Astrocyte (in vitro differentiated cells and primary cell): ENCODE data around the gene NEK6. TPM values are rescaled to one million over a fixed set of nuclear protein-coding genes. Genes with fewer than 3 reads are reported as not detected.

ENCODE experiments used
- DNase-seq: peaks from one replicate; pipeline ENCODE4 v3.0.0-alpha.2; 2010; ENCODE audit warnings: low read depth
- FAIRE-seq: peaks from 2 replicates; lab custom pipeline; 2011; peaks lifted over from hg19 to GRCh38; lab: Jason Lieb, UNC
- H2AFZ ChIP-seq: 2 replicates; pipeline ENCODE4 v1.6.0; 2012; ENCODE audit warnings: low read depth, low read length, inconsistent platforms
- H3K27ac ChIP-seq: 2 replicates; pipeline ENCODE4 v1.5.1; 2011; ENCODE audit warnings: low read depth, low read length, inconsistent platforms
- H3K27me3 ChIP-seq: 2 replicates; pipeline ENCODE4 v1.6.0; 2011; ENCODE audit warnings: low read length, inconsistent platforms; ENCODE audit not compliant: insufficient read depth
- H3K36me3 ChIP-seq: 2 replicates; pipeline ENCODE4 v1.5.1; 2011; ENCODE audit warnings: low read length, inconsistent platforms; ENCODE audit not compliant: insufficient read depth
- H3K4me1 ChIP-seq: 2 replicates; pipeline ENCODE4 v1.5.1; 2011; ENCODE audit warnings: low read length, inconsistent platforms; ENCODE audit not compliant: insufficient read depth
- H3K4me2 ChIP-seq: 2 replicates; pipeline ENCODE4 v1.6.0; 2012; ENCODE audit warnings: low read length, inconsistent platforms
- H3K4me3 ChIP-seq: 2 replicates; pipeline ENCODE4 v1.5.1; 2011; ENCODE audit warnings: low read depth, mild to moderate bottlenecking, low read length, inconsistent platforms; ENCODE audit not compliant: insufficient read depth
- H3K79me2 ChIP-seq: 2 replicates; pipeline ENCODE4 v1.6.0; 2012; ENCODE audit warnings: mild to moderate bottlenecking, low read length, inconsistent platforms; ENCODE audit not compliant: insufficient read depth
- H3K9ac ChIP-seq: 2 replicates; pipeline ENCODE4 v1.6.0; 2012; ENCODE audit warnings: mild to moderate bottlenecking, low read length, inconsistent platforms
- H3K9me3 ChIP-seq: 2 replicates; pipeline ENCODE4 v1.5.1; 2012; ENCODE audit warnings: low read depth, mild to moderate bottlenecking, low read length, inconsistent platforms; ENCODE audit not compliant: insufficient read depth
- H4K20me1 ChIP-seq: 2 replicates; pipeline ENCODE4 v1.6.0; 2012; ENCODE audit warnings: low read length, inconsistent platforms; ENCODE audit not compliant: insufficient read depth
- H3K27ac Mint-ChIP-seq: one replicate; pipeline ENCODE4 v1.8.0; 2021; ENCODE audit warnings: mild to moderate bottlenecking, mixed read lengths; ENCODE audit not compliant: unreplicated experiment
- H3K27me3 Mint-ChIP-seq: one replicate; pipeline ENCODE4 v1.8.0; 2021; ENCODE audit warnings: low read depth, mixed read lengths; ENCODE audit not compliant: unreplicated experiment
- H3K36me3 Mint-ChIP-seq: one replicate; pipeline ENCODE4 v1.8.0; 2021; ENCODE audit warnings: low read depth, mixed read lengths; ENCODE audit not compliant: unreplicated experiment
- H3K4me1 Mint-ChIP-seq: one replicate; pipeline ENCODE4 v1.8.0; 2021; ENCODE audit warnings: low read depth, mixed read lengths; ENCODE audit not compliant: unreplicated experiment
- H3K4me3 Mint-ChIP-seq: one replicate; pipeline ENCODE4 v1.8.0; 2021; ENCODE audit warnings: mild to moderate bottlenecking, moderate library complexity, mixed read lengths; ENCODE audit not compliant: unreplicated experiment
- H3K9me3 Mint-ChIP-seq: one replicate; pipeline ENCODE4 v1.8.0; 2021; ENCODE audit warnings: mild to moderate bottlenecking, mixed read lengths; ENCODE audit not compliant: unreplicated experiment
- EZH2 ChIP-seq: IDR thresholded peaks from 2 replicates; pipeline ENCODE4 v1.6.1; 2012; ENCODE audit warnings: mild to moderate bottlenecking, low read length, inconsistent platforms; ENCODE audit not compliant: insufficient read depth
- total RNA-seq: library from RNA; stranded (reverse); gene quantifications from 2 replicates; pipeline ENCODE4 v1.2.1, GENCODE V29; 2021
- TF ChIP-seq, protein P1 (sequence below): IDR thresholded peaks from 2 replicates; pipeline ENCODE4 v1.5.1; 2011; ENCODE audit warnings: low read depth, mild to moderate bottlenecking, inconsistent platforms, low read length, moderate library complexity; ENCODE audit not compliant: insufficient read depth

The NEK6 gene
- total RNA-seq, 1 donor from 2014 or later, result 76.8 TPM

DNA sequence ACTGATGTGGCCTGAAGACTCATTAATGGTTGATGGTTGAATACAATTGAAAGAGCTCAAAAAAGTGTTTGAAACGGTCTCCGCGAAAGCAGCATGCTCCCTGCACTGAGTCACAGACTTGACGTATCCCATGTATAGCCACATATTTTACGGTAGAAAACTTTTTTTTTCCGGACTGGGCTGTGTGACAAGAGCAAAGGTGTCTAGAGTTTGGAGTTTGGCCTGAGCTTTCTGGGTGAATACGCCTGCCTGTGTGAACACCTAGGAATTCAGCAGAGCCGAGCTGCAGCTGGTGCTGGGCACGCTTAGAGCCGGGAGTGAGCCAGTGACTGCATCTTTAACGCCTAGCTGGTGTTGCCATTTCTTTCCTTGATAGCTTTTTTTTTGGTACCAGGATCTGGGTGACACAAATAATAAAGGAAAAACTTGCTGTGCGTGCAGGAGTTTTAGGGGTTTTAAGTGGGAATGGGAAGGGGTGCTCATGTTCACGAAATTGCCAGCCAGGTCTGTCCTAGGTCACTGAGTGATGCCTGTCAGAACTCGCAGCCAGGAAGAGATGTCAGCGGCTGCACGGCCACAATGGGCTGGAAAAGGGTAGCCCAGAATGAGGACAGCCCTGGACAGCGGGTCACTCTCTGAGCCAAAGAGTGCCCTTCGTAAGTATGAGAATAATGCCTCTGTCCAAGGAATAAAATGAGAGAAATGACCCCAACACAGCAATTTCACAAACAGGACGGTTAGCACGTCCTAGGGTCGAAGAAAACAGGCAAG is 105.8 kb downstream of the NEK6 start:
- no peaks in the 10 kb centered on the region for H3K27me3 Mint-ChIP-seq
- DNase-seq (peak; percentile 89), FAIRE-seq (no peak)
- Histone ChIP-seq H3K4me3 (no peak overlapping the region), H3K27me3 (no peaks in the 10 kb centered on the region), H3K9me3 (no peaks in the 10 kb centered on the region), H3K4me1 (peaks cover 27% of the 10 kb centered on the region), H3K4me2 (peak overlapping the region; percentile 42), H3K27ac (peak overlapping the region; percentile 38), H3K79me2 (peaks cover 99% of the 10 kb centered on the region), H3K9ac (no peak overlapping the region), H3K36me3 (peaks cover 3% of the 10 kb centered on the region), H2AFZ (no peak overlapping the region), H4K20me1 (peaks cover 92% of the 10 kb centered on the region)
- peaks cover 39% of the 10 kb centered on the region for H3K4me1 Mint-ChIP-seq
- H3K27ac Mint-ChIP-seq, result peak overlapping the region; percentile 38
- H3K9me3 Mint-ChIP-seq, result no peaks in the 10 kb centered on the region
- TF ChIP-seq, protein P1, sequence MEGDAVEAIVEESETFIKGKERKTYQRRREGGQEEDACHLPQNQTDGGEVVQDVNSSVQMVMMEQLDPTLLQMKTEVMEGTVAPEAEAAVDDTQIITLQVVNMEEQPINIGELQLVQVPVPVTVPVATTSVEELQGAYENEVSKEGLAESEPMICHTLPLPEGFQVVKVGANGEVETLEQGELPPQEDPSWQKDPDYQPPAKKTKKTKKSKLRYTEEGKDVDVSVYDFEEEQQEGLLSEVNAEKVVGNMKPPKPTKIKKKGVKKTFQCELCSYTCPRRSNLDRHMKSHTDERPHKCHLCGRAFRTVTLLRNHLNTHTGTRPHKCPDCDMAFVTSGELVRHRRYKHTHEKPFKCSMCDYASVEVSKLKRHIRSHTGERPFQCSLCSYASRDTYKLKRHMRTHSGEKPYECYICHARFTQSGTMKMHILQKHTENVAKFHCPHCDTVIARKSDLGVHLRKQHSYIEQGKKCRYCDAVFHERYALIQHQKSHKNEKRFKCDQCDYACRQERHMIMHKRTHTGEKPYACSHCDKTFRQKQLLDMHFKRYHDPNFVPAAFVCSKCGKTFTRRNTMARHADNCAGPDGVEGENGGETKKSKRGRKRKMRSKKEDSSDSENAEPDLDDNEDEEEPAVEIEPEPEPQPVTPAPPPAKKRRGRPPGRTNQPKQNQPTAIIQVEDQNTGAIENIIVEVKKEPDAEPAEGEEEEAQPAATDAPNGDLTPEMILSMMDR, result no peak
- no peak for TF ChIP-seq EZH2
- H3K4me3 Mint-ChIP-seq, result peak overlapping the region; percentile 52
- peaks cover 6% of the 10 kb centered on the region for H3K36me3 Mint-ChIP-seq

DNA sequence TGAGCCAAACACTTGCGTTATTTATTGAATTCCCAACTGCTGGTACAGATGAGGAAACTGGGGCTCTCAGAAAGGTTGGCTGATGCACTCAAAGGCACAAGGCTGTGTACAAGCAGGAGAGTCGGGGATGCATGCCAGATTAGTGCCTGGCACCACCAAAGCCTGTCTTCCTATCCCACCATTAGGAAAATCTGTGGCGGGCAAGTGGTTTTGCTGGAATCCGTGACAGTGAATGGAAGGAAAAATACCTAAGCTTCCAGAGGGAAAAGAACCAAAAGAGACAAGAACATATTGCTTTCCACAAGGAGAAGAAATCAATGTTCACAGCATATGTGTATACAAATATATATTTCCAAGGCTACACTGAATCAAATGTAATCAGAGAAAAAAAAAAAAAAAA is 106.4 kb downstream of the NEK6 start:
- Mint-ChIP-seq H3K4me1 (peaks cover 42% of the 10 kb centered on the region), H3K4me3 (no peak overlapping the region), H3K36me3 (peaks cover 6% of the 10 kb centered on the region), H3K27ac (no peak overlapping the region), H3K27me3 (no peaks in the 10 kb centered on the region), H3K9me3 (no peaks in the 10 kb centered on the region)
- Histone ChIP-seq H3K4me3 (no peak overlapping the region), H3K9me3 (no peaks in the 10 kb centered on the region), H3K4me1 (peaks cover 27% of the 10 kb centered on the region), H3K4me2 (no peak overlapping the region), H3K27me3 (no peaks in the 10 kb centered on the region), H2AFZ (no peak overlapping the region), H3K9ac (no peak overlapping the region), H3K36me3 (peaks cover 3% of the 10 kb centered on the region), H3K79me2 (peaks cover 99% of the 10 kb centered on the region), H4K20me1 (peaks cover 92% of the 10 kb centered on the region), H3K27ac (no peak overlapping the region)
- no peak for DNase-seq
- FAIRE-seq, result no peak
- TF ChIP-seq, protein P1, result no peak
- TF ChIP-seq EZH2, result no peak

DNA sequence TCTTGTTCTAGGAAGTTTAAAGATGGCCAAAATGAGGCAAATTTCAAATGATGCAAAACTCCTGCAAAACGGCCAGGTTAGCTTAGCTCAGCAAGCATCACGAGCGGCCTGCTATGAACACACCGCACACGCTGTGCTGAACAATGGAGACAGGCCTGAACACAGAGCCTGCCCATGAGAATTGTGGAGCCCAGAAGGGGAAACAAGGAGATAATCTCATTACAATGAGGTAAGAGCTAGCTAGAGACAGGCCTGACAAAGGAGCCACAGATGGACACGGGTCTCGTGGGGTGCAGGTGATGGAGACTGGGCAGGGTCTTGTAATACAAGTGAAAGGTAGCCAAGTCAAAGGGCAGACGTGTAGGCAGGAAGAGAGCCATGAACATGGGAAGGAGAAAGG is 107.3 kb downstream of the NEK6 start:
- no peak overlapping the region for H3K4me3 ChIP-seq
- DNase-seq, result no peak
- H4K20me1 ChIP-seq, result peaks cover 92% of the 10 kb centered on the region
- H3K4me1 ChIP-seq, result peaks cover 27% of the 10 kb centered on the region
- Mint-ChIP-seq H3K27me3 (no peaks in the 10 kb centered on the region), H3K9me3 (no peaks in the 10 kb centered on the region), H3K36me3 (peaks cover 6% of the 10 kb centered on the region), H3K4me1 (peaks cover 40% of the 10 kb centered on the region), H3K27ac (no peak overlapping the region), H3K4me3 (no peak overlapping the region)
- H2AFZ ChIP-seq, result no peak overlapping the region
- no peak overlapping the region for H3K4me2 ChIP-seq
- H3K9me3 ChIP-seq, result no peaks in the 10 kb centered on the region
- H3K27me3 ChIP-seq, result no peaks in the 10 kb centered on the region
- peaks cover 3% of the 10 kb centered on the region for H3K36me3 ChIP-seq
- no peak for TF ChIP-seq EZH2
- TF ChIP-seq, protein P1, result no peak
- no peak overlapping the region for H3K27ac ChIP-seq
- H3K9ac ChIP-seq, result no peak overlapping the region
- peaks cover 99% of the 10 kb centered on the region for H3K79me2 ChIP-seq
- no peak for FAIRE-seq
